Pancreas (tissue), 10 donors: Measurements from ENCODE around the gene IL36G. TPM values are rescaled to one million over a fixed set of nuclear protein-coding genes. Genes with fewer than 3 reads are reported as not detected.
A peak's percentile ranks its signal among the peaks of the same experiment; 100 is the strongest.

ENCODE experiments used
- ATAC-seq, 4 donors: fragments of 200-7000 bp; cut with Tn5 transposase; one replicate each; pipeline versions ENCODE4 v1.8.0 to v1.9.1; 2020; ENCODE audit warnings: mild to moderate bottlenecking in 4 of 4, moderate library complexity in 4 of 4
- DNase-seq, 6 donors: peaks; one replicate each; pipeline ENCODE4 v3.0.0-alpha.2; 2020
- FAIRE-seq: peaks from 2 replicates; lab custom pipeline; 2012; peaks lifted over from hg19 to GRCh38; lab: Jason Lieb, UNC
- H3K27ac ChIP-seq, 4 donors: fragments of 200-600 bp; sonication (generic); 1 replicate in 3 of 4; 2 replicates in 1 of 4; pipeline versions ENCODE4 v1.5.0 to v1.8.0; 2020
- H3K27me3 ChIP-seq, 4 donors: fragments of 200-600 bp; one replicate each; pipeline ENCODE4 v1.8.0; 2021
- H3K36me3 ChIP-seq, 3 donors: fragments of 200-600 bp; sonication (generic) in 1 of 3; one replicate each; pipeline versions ENCODE4 v1.5.0 to v1.8.0; 2020 to 2021
- H3K4me1 ChIP-seq, 3 donors: fragments of 200-600 bp; one replicate each; pipeline ENCODE4 v1.8.0; 2021
- H3K4me3 ChIP-seq, 4 donors: fragments of 200-600 bp; sonication (generic) in 2 of 4; one replicate each; pipeline versions ENCODE4 v1.5.0 to v1.8.0; 2020 to 2021
- H3K9me3 ChIP-seq, 4 donors: fragments of 200-600 bp; one replicate each; pipeline ENCODE4 v1.8.0; 2021
- WGBS, 2 donors: extraction: QIAGEN DNeasy Blood & Tissue Kit; methylation state at CpG; one replicate each; pipeline ENCODE4 v1.1.7; 2013; 5-methylcytosine and 5-hydroxymethylcytosine counted together
- intact Hi-C, 3 donors: fragments of 100-400 bp; cut with DNase I; formaldehyde crosslinking; loops; one replicate each; pipeline versions ENCODE4 v1.11.1 to v1.14.2; 2022
- polyA plus RNA-seq, 2 donors: library from polyadenylated mRNA; stranded (reverse); fragments of 200-250 nt; gene quantifications; one replicate each; pipeline ENCODE4 v1.2.3, GENCODE V29; 2013
- total RNA-seq, 6 donors: library from RNA; stranded (reverse); fragmentation: NEBNext Ultra II Directional in 4 of 6; extraction: Animal tissue kit (Norgen Biotek cat#: 25700) in 4 of 6; gene quantifications; one replicate each; pipeline versions ENCODE4 v1.2.1 to v1.2.4, GENCODE V29; 2021 to 2023
- TF ChIP-seq, protein P1 (sequence below), 4 donors: fragments of 200-600 bp; sonication (generic) in 3 of 4; IDR thresholded peaks; one replicate each; pipeline versions ENCODE4 v1.5.0 to v1.8.0; 2021; ENCODE audit warnings: antibody characterized with exemption in 4 of 4
- donor health status: healthy with polysubstance abuse.
- donor health status: DM: no; HTN: no; CAD: no; lungs with moderate emphysema.
- donor health status: DM: no; HTN: no; CAD: no.
- donor health status: control.
- donor health status: control.
- donor health status: Bipolar disorder and iron deficiency.
- donor health status: DM: yes; HTN: yes; CAD: no.
- donor health status: DM: no; HTN: no; CAD: no.
- donor health status: DM: no; HTN: no; CAD: no.
- donor health status: DM: yes; HTN: yes; CAD: no.

Gene IL36G
- total and polyA plus RNA-seq, 8 donors, result not detected

DNA sequence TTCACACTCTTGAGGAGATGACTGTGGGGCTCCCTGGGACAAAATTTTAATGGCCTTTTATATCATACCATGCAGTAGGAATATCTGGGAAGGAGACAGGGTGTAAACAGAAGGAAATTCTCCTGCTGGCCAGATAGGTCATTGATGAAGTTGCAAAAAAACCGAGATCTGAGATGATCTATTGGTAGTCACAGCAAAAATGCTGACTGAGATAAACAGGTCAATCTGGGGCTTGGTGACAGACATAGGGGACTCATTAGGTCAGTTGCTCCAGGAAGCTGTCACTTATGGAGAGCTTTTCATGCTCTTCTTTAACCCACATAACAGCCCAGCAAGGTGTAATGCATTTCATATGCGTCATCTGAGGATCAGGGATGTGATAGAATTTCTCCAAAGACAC lies 24.9 kb downstream of the IL36G start:
- TF ChIP-seq, protein P1, sequence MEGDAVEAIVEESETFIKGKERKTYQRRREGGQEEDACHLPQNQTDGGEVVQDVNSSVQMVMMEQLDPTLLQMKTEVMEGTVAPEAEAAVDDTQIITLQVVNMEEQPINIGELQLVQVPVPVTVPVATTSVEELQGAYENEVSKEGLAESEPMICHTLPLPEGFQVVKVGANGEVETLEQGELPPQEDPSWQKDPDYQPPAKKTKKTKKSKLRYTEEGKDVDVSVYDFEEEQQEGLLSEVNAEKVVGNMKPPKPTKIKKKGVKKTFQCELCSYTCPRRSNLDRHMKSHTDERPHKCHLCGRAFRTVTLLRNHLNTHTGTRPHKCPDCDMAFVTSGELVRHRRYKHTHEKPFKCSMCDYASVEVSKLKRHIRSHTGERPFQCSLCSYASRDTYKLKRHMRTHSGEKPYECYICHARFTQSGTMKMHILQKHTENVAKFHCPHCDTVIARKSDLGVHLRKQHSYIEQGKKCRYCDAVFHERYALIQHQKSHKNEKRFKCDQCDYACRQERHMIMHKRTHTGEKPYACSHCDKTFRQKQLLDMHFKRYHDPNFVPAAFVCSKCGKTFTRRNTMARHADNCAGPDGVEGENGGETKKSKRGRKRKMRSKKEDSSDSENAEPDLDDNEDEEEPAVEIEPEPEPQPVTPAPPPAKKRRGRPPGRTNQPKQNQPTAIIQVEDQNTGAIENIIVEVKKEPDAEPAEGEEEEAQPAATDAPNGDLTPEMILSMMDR (IDR thresholded peaks at IDR 0.05), result no peak
- Histone ChIP-seq H3K9me3 (no peaks in the 10 kb centered on the region), H3K27ac (no peak overlapping the region), H3K27me3 (no peaks in the 10 kb centered on the region), H3K36me3 (no peaks in the 10 kb centered on the region), H3K4me1 (no peaks in the 10 kb centered on the region), H3K4me3 (no peak overlapping the region)
- ATAC-seq, result no peak
- DNase-seq, result no peak
- 60 to 66% methylated on average over 2 of the region's 2 CpGs for WGBS, 2 donors
- intact Hi-C loops, result no loop called here
- no peak for FAIRE-seq

DNA sequence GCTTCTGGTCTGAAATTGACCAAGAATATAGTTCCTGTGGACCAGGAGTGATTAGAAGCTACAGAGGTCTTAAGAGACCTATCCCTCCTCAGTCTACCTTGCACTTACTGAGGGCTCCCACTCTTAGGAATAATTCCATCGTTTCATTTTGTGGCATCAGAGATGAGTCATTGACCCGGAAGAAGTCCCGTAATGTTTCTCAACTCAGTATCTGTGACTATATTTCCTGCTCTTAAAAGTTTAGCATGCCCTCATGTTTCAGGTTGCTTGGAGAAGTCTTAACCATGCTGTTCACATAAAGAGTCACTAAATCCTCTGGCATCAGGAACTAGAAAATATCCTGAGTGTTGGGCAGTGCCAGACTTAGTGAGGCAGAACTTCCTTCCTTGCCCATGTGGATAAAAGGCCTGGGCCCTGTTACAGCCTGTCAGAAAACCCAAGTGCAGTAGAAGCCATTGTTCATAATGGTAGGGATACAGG lies 27.3 kb downstream of the IL36G start, which contains the start of gene IL36A:
Gene IL36A, plus strand, starts transcription at position 430 of the 480 bp plus-strand sequence. CDS start 413 bp downstream, outside the sequence.
- DNase-seq (no peak), ATAC-seq (no peak), FAIRE-seq (no peak)
- Histone ChIP-seq H3K4me1 (no peaks in the 10 kb centered on the region), H3K4me3 (no peak within 1 kb of the TSS), H3K36me3 (no peaks in the 10 kb centered on the region), H3K27me3 (no peaks in the 10 kb centered on the region), H3K27ac (no peak within 1 kb of the TSS), H3K9me3 (no peaks in the 10 kb centered on the region)
- intact Hi-C loops, result no loop called here
- TF ChIP-seq, protein P1 (IDR thresholded peaks at IDR 0.05), result no peak
- 76 to 82% methylated on average over 3 of the region's 3 CpGs for WGBS, 2 donors

DNA sequence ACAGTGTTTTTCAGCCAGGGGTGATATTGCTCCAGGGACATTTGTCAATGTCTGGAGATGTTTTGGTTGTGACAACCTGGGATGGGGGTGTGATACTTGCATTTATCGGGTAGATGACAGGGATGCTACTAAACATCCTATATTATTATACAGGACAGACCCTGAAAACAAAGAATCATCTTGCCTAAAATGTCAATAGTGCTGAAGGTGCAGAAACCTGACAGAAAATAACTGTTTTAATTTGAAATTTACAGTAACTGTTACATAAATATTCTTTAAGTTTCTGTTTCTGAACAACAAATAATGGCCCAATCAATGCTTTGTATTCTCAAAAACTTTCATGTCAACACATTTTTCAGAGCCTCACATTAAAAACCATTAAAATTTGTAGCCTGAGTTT lies 29.4 kb downstream of the IL36G start:
- WGBS, 2 donors, result 77 to 89% methylated on average over 1 of the region's 1 CpG
- H3K27ac ChIP-seq, result no peak overlapping the region
- no peaks in the 10 kb centered on the region for H3K4me1 ChIP-seq
- FAIRE-seq (no peak), ATAC-seq (no peak), DNase-seq (no peak)
- no peak overlapping the region for H3K4me3 ChIP-seq
- intact Hi-C loops, result no loop called here
- TF ChIP-seq, protein P1 (IDR thresholded peaks at IDR 0.05), result no peak
- H3K27me3 ChIP-seq, result no peaks in the 10 kb centered on the region
- H3K36me3 ChIP-seq, result no peaks in the 10 kb centered on the region
- no peaks in the 10 kb centered on the region for H3K9me3 ChIP-seq

DNA sequence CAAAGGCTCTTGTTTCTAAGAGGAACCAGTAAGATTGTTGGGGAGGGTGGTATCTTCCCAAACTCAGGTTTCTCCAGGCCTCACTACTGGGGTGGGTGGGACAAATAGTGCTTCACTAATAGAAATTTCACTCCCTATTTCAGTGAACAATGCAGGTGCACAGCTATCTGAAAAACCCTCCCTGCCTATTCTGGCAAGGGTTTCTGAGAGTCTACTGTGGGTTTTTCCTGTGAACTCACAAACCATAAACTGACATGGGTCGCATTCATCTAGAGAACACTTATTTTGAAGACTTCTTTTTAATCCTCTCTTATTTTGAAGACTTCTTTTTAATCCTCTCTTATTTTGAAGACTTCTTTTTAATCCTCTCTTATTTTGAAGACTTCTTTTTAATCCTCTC lies 31.8 kb downstream of the IL36G start:
- WGBS, 2 donors, result 59 to 76% methylated on average over 1 of the region's 1 CpG
- intact Hi-C loops, result no loop called here
- H3K27me3 ChIP-seq, result no peaks in the 10 kb centered on the region

DNA sequence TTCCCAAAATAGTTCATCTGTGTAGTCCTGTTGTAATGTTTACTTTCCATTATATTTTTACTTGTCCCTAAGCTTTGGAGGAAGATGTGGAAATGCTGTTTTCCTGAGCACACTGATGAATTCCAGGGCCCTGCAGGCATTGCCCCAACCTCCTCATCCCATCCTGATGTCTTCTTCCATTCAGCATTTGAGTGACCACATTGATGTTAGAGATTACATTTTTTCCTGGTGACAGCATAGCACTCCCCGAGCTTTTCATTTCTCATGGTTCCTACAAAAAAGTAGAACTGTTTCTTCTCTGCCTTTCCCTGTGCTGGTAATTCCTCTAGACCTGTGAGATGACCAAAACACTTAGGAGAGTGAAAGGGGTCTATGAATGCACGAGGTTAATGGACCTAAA lies 32.3 kb downstream of the IL36G start:
- H3K4me1 ChIP-seq, result no peaks in the 10 kb centered on the region
- no peak overlapping the region for H3K27ac ChIP-seq
- intact Hi-C loops, result no loop called here
- DNase-seq (no peak), ATAC-seq (no peak), FAIRE-seq (no peak)
- H3K4me3 ChIP-seq, result no peak overlapping the region
- H3K9me3 ChIP-seq, result no peaks in the 10 kb centered on the region
- H3K27me3 ChIP-seq, result no peaks in the 10 kb centered on the region
- 43 to 53% methylated on average over 2 of the region's 2 CpGs for WGBS, 2 donors
- no peaks in the 10 kb centered on the region for H3K36me3 ChIP-seq
- TF ChIP-seq, protein P1 (IDR thresholded peaks at IDR 0.05), result no peak

More for the DNA sequence above, 31.8 kb downstream of the IL36G start:
- Histone ChIP-seq H3K27ac (no peak overlapping the region), H3K9me3 (no peaks in the 10 kb centered on the region), H3K4me1 (no peaks in the 10 kb centered on the region), H3K36me3 (no peaks in the 10 kb centered on the region), H3K4me3 (no peak overlapping the region)
- FAIRE-seq (peak; percentile 51), ATAC-seq (no peak), DNase-seq (no peak)
- TF ChIP-seq, protein P1 (IDR thresholded peaks at IDR 0.05), result no peak
